ENCODE results near the gene SLC39A11. TPM values are rescaled to one million over a fixed set of nuclear protein-coding genes. Genes with fewer than 3 reads are reported as not detected.

The SLC39A11 gene
- total RNA-seq, 1 experiment from 2014 or later, result 7.9 TPM

GRCh38 chr17:72754513-72754912, 338.0 kb downstream of the SLC39A11 start:
- no peak for DNase-seq (ENCODE audit: low read depth)

GRCh38 chr17:72751746-72752145, 340.7 kb downstream of the SLC39A11 start:
- no peak for DNase-seq (ENCODE audit: low read depth)

- DNase-seq (ENCODE audit: low read depth), result no peak
Measured at GRCh38 chr17:72749119-72749572, 343.3 kb downstream of the SLC39A11 start.

- DNase-seq (ENCODE audit: low read depth), result no peak
Measured at GRCh38 chr17:72747501-72747900, 345.0 kb downstream of the SLC39A11 start.

- DNase-seq (ENCODE audit: low read depth), result no peak
Measured at GRCh38 chr17:72745241-72745640, 347.2 kb downstream of the SLC39A11 start.

- DNase-seq (ENCODE audit: low read depth), result no peak
Measured at GRCh38 chr17:72743037-72743467, 349.4 kb downstream of the SLC39A11 start.

- no peak for DNase-seq (ENCODE audit: low read depth)
Measured at GRCh38 chr17:72737151-72737690, 355.3 kb downstream of the SLC39A11 start.

- no peak for DNase-seq (ENCODE audit: low read depth)
Measured at GRCh38 chr17:72735592-72735991, 356.9 kb downstream of the SLC39A11 start.

- no peak for DNase-seq (ENCODE audit: low read depth)
Measured at GRCh38 chr17:72735048-72735447, 357.4 kb downstream of the SLC39A11 start.

- DNase-seq (ENCODE audit: low read depth), result no peak
Measured at GRCh38 chr17:72734613-72735012, 357.9 kb downstream of the SLC39A11 start.

- DNase-seq (ENCODE audit: low read depth), result no peak
Measured at GRCh38 chr17:72733619-72734282, 358.7 kb downstream of the SLC39A11 start.

GRCh38 chr17:72732893-72733618, 359.4 kb downstream of the SLC39A11 start:
- DNase-seq (ENCODE audit: low read depth), result no peak

- DNase-seq (ENCODE audit: low read depth), result no peak
Measured at GRCh38 chr17:72730077-72730476, 362.4 kb downstream of the SLC39A11 start.

- DNase-seq (ENCODE audit: low read depth), result peak; percentile 48
Measured at GRCh38 chr17:72726936-72727335, 365.6 kb downstream of the SLC39A11 start.

GRCh38 chr17:72725433-72726068, 366.9 kb downstream of the SLC39A11 start:
- peak; percentile 57 for DNase-seq (ENCODE audit: low read depth)

- DNase-seq (ENCODE audit: low read depth), result peak; percentile 91
Measured at GRCh38 chr17:72724267-72724666, 368.2 kb downstream of the SLC39A11 start.

GRCh38 chr17:72723711-72724110, 368.8 kb downstream of the SLC39A11 start:
- no peak for DNase-seq (ENCODE audit: low read depth)

- DNase-seq (ENCODE audit: low read depth), result no peak
Measured at GRCh38 chr17:72720494-72720825, 372.0 kb downstream of the SLC39A11 start.

GRCh38 chr17:72719578-72720493, 372.7 kb downstream of the SLC39A11 start:
- peak; percentile 95 for DNase-seq (ENCODE audit: low read depth)

- no peak for DNase-seq (ENCODE audit: low read depth)
Measured at GRCh38 chr17:72719206-72719577, 373.3 kb downstream of the SLC39A11 start.

- no peak for DNase-seq (ENCODE audit: low read depth)
Measured at GRCh38 chr17:72717676-72718075, 374.8 kb downstream of the SLC39A11 start.

- no peak for DNase-seq (ENCODE audit: low read depth)
Measured at GRCh38 chr17:72717276-72717675, 375.2 kb downstream of the SLC39A11 start.

Measured in RPMI7951 (cell line).